H4 (cell line): ENCODE measurements around the gene DPP10. TPM values are rescaled to one million over a fixed set of nuclear protein-coding genes. Genes with fewer than 3 reads are reported as not detected.

Experiments used
- DNase-seq: peaks from one replicate; pipeline ENCODE4 v3.0.0-alpha.2; 2015; ENCODE audit warnings: low spot score
- total RNA-seq: library from RNA; depleted of rRNA; stranded (reverse); fragments of >200 nt; shearing (Covaris generic); gene quantifications from 2 replicates; pipeline ENCODE4 v1.2.3, GENCODE V29; 2014

DPP10 gene
- total RNA-seq, 1 experiment from 2014 or later = 0.64 TPM

DNA sequence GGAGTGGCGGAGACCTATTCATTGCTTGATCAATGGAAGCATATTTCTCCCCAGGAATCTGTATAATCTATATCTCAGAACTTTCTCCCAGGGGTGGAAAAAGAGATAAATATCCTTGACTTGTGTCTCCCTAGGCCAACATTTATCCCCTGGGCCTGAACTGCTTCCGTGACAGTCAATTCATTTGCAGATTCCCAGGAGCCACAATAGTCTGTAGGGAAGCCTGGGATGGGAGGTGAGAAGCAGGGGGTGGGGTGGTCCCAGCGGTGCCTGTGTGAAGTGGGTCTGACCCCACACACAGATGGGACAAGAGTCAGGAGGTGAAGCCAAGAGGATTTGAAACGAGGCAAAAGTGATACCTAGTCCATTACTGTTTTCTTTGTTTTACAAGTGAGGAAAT is 166.8 kb downstream of the DPP10 start:
- DNase-seq = no peak

DNA sequence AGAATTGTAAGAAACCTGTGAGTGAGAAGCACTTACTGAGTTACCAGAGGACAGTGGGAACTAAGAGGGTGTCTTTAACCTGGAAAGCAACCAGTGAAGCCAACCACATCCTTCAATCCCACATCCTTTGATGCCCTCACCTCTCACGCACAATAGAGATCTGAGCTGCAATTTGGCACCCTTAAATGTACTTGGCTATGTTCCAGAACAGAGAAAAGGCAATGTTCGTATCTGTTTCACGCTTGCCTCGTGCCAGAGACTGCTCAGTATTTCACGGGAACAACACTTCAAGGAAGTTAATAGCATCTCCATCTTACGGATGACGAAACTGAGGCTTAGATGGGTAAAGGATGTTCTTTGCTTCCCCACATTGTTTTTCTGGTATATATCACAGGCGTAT is 167.4 kb downstream of the DPP10 start:
- DNase-seq = no peak

DNA sequence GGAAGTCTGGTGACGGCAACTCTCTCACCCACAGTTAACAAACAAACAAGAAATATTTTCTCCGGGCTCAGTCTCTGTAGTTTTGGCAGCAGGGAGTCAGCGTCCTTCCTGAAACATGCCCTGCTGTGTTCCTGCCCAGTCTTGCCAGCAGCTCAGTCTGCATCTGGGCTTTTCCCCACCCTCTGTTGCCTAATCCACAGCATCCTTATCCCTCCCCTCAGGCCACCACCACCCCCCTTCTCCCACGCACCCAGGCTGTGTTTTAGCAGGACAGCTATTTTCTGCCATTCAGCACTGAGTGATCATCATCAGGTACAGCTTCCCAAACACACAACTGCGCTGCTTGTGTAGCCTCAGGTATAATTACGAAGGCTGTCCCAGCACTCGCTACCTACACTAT is 168.2 kb downstream of the DPP10 start:
- no peak for DNase-seq

DNA sequence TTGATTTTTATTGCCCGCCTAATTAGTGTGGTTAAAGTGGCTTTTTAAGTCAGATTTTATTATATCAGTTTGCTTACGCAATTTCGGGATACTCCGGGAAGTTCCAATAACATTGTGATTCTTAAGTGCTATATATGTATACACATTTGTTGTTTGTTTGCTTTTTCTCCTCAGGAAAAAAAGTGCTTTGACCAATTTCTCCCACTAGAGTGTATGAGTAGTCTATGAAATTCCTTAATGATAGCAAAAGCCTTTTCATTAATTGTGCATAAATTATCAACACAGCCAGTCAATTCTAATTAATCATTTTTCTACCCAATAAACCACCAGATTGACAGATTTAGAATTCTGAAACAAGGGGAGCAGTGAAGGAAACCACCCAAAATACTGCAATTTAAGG is 172.2 kb downstream of the DPP10 start:
- DNase-seq = no peak

DNA sequence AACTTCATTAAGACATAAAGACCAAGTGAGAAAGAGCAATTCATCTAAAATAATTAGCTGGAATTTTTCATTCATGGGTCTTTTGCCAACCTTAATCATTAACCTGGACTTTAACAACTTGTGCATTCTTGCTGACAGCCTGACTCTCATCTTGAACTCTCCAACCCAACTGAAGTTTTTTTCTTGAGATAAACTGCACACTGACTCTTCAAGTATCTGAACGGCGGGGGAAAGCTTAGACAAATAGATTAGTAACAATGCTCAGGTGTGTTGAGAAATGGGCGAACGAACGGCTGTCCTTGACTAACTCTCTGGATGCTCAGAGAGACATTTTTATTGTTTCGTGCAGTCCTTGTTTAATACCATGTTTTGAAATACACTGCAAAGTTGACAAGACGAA is 186.0 kb downstream of the DPP10 start:
- DNase-seq = no peak

DNA sequence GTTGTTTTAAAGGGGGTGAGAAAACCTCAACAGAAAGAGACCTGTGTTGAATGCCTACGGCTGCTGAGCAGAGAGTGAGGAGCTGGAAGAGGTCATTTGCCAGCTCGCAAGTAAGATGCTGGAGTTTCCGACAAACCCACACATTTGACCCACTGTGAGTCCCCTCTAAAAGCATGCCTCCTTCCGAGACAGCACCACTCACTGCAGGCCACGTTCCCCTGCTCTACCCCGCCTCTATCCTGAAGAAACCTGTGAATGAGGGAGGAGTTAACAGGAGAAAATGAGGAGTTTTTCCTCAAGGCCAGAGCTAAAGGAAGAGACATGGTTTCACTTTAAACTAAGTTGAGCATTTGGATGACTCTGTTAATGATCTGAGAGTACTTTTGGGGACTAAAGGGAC is 188.7 kb downstream of the DPP10 start:
- no peak for DNase-seq

DNA sequence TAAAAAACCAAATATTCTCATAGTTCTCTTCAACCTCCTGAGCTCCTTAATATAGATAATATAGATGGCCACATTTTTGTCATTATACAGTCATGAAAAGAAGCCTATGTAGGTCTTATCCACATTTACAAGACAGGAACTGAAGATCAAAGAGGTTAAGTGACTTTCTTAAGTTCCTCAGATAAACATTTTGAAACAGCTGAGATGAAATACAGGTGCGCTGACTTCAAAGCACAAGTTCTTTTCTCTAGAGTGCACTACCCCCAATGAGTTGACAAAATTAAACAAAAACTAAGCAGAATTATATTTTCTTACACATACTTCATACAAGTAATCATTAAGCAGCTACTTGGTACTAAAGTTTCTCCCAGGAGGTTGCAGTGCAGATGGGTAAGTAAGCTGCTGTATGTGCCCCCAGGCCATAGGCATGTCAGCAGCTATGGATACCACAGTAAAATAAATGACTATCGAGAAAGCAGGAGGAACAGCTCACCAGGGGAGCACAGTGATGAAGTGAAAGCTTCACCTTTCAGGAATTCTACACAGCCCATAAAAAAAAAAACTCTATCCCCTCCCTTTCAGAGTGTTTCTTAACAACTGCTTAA is 199.8 kb downstream of the DPP10 start:
- DNase-seq = no peak

DNA sequence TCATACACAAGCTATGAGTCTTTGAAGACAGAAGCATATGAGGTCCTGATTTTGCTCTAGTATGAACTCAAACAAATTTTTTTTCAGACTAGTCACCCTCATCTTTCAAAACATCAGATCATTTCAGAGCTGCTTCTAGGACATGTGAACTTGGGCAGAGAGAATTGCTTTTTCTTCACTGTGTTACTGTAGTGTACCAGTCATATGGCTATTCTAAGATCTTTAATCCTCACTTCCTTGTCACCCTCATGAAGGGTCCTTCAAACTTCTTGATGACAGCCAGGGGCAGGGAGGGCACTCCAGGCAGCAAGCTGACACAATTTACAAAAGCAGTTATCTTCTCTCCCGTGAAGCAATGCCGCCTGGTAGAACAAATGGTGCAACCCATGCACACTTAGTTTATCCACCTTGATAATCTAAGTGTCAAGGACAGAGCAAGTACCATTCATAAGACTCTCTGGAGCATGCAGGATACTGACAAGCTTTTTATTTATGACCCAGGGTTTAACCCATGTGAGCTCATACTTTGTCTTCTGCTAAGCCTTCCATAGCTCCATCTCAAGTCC is 200.6 kb downstream of the DPP10 start:
- DNase-seq = no peak

DNA sequence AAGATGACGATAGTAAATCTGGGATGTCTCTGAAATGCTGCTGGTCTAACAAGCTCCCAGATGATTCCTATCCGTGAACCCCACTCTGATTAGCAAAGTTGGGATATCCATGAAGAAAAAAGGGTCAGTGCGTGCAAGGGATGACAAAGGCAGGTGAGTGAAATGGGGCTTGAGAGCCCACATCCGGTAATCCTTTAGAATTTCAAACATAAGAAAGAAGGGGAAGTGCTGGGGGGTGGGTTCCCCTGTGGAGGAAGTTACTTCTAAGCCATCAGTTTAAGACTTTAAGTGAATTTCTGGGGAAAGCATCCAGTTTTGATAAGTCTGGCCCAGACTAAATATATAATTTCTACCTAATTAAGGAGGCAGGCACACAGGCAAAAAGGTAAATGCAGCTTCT is 209.5 kb downstream of the DPP10 start:
- DNase-seq = no peak

DNA sequence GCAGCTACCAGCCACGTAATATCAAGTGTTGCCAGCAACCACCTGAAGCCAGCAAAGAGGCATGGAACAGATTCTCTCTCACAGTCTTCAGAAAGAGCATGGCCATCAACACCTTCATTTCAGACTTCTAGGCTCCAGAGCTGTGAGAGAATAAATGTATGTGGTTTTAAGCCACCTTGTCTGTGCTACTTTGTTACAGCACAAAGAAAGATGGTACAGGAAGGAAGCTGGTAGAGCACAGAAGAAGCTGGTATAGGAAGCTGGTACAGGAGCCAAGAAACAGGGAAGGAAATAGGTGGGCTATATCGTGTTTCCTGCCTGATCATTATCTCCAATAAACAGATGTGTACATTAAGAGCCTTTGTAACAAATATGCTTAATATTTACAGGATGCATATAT is 217.4 kb downstream of the DPP10 start:
- no peak for DNase-seq

DNA sequence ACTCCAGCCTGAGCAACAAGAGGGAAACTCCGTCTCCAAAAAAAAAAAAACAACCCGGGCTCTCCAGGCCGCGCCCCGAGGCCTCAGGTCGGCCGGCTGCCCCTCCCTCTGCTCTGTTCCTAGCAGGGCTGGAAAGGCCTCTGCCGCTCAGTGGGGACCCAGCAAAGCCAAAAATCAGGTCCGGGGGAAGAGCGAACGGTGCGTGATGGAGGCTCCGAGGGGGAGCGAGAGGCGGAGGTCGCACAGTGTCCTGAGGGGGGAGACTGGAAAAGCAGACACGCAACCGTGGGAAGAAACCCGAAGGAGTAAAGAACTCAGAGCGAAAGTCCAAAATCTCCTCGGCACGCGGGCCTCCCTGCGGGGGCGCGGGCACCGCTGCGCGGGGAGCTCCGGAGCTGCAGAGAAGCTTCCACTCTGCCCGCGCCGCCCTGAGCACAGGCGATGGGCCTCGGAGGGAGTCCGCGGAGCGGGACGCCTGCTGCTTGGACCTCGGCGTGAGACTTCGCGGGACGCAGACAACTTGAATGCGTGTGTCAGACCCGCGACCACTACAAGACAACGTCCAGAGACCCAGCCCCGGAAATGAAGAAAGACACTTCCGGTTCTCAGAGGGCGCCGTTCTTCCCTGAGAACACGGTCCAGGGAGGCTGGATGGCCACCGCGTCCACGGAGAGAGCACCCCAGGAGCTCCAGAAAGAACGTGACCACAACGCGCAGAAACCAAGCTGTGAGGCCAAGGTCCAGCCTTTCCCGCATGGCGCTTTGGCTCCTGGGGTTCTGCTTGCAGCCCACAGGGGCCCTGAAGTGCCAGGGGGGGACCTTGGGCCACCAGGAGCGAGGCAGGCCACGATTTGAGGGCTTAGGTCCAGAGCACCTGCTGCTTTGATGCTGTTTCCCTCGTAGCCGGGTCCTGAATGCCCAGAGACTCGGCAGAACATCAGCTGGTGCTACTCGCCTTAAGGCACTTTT is 219.8 kb downstream of the DPP10 start:
- DNase-seq = no peak

DNA sequence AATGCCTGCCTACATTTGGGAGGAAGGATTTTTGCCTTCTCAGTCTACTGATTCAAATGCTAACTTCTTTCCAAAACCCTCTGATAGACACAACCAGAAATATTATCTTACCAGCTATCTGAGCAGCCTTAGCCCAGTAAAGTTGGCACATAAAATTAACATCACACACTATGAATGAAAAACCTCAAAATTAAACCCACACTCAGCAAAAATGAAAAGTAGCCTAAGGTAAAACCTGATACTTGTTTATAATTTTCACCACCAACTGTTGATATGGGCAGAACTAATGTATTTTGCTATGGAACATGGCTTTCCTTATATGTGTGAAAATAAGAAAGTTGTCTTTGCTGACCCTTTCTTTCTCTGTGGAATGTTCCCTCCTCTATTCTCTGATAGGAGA is 226.0 kb downstream of the DPP10 start:
- DNase-seq = no peak

DNA sequence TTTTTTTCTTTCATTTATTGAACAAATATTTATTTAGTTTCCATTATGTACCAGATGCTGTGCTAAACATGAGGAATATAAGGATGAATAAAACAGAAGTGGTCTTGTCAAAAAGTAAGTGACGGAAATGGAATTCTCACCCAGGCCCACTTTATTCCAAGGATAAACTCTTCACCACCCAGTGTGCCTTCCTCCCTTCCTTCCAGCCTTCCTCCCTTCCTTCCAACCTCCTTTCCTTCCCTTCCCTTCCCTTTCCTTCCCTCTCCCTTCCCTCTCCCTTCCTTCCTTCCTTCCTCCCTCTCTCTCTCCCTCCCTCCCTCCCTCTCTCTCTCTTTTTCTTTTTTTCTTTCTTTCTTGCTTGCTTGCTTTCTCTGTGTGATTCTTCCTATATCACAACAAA is 240.8 kb downstream of the DPP10 start:
- DNase-seq = no peak

DNA sequence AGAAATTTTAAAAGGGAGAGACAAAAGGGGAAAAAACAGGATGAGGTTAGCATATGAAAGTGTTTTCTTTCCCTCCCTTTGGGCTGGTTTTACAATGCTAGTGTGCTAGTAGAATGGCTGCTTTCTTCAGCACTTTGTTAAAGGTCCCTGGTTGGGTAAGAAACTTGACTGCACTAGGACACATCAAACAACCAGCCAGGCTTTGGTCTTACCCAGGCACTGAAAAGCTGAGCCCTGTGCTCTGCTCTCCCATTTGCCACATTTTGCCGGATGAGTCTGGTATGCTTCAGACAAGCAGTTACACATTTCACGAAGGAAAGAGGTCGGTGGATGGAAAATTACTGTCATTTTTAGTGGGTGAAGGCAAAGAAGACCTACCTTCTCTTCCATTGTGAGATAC is 242.0 kb downstream of the DPP10 start:
- DNase-seq = no peak

DNA sequence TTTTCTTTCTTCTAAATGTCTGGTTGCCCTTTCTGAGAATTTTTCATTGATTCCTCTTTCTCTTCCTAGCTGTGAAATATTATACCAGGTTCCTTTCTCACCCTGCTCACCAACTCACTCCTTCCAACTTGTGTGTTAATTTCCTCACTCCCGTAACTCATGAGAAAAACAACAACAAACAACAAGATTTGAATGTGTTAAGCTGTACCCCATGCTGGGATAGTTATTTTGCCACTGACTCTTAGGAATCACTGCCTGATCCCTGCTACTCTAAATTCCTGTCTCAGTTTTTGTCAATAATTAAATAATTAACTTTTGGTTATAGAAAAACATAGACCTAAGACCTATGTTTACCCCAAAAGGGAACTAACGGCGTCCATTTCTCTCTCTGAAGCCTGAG is 242.7 kb downstream of the DPP10 start:
- DNase-seq = no peak

DNA sequence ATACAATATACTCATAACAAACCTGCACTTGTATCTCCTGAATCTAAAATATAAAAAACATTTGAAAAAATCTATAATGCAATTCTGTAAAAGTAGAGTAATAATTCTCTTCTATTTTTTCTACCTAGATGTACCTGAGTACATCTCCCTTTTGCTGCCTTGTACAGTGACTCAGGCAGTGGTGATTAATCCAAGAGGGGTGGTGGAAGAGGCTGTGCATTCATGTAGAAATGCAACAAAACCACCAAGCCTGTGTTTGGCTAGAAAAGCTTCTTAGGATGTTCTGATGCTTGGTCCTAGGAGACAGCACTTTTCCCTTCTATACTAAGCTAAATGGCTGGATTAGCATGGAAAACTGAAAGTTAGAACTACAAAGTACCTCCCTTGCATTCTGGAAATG is 245.8 kb downstream of the DPP10 start:
- no peak for DNase-seq

DNA sequence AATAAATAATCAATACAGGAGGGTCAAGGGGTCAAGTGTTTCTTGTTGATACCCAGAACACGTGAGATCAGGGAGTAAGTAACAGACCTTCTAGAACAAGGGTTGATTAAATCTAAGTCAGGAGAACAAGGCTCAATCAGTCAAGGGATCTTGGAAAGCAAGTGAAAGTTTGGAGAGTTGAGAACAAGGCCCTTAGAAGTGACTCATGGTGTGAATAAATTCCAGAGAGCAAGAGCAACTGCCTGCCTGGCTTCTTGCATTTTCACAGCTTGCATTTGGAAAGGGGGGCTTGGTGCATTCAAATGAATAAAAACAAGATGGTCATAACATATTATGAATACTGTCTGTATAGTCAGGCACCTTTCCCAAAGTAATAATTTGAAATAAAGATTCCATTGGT is 256.1 kb downstream of the DPP10 start:
- DNase-seq = no peak

DNA sequence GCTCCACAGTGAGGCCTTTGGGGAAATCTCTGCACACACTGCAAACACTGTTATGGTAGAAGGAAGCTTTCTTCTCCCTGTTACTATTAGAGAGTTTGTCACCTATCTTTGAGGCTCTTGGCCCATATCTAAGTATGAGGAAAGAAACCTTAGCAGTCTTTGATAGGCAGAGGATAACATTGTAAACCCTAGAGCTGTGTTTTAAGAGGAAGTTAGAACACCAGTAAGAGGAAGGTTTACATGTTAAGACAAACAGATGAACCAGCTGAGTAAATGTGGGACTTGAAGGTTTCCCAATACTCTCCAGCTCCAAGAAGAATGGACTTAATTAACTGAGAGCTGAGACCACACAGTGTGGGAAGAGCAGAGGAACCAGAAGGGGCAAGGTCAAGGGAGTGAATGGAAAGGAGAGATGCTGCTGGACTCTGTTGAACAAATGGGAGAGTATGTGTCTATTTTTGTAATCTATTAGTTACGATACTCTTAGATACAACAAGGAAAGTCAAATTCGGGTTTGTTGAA is 257.0 kb downstream of the DPP10 start:
- DNase-seq = no peak

DNA sequence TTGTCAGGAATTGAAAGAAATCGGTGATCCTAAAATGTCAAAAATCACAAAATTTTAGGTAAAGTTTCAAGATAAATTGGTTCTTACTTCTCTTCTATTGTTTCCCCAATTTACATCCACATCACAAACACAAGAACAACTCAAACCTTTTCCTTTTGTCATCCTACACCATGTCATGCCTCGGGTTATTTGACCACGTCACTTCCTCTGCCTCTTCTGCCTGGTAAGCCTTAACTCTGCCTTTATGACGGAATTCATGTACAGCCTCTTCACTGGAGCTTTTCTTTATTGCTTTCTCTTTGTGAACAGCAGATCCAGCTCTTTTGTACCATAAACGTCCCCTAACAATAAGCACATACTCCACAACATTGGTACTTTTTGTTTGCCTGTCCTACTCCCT is 258.0 kb downstream of the DPP10 start:
- no peak for DNase-seq

DNA sequence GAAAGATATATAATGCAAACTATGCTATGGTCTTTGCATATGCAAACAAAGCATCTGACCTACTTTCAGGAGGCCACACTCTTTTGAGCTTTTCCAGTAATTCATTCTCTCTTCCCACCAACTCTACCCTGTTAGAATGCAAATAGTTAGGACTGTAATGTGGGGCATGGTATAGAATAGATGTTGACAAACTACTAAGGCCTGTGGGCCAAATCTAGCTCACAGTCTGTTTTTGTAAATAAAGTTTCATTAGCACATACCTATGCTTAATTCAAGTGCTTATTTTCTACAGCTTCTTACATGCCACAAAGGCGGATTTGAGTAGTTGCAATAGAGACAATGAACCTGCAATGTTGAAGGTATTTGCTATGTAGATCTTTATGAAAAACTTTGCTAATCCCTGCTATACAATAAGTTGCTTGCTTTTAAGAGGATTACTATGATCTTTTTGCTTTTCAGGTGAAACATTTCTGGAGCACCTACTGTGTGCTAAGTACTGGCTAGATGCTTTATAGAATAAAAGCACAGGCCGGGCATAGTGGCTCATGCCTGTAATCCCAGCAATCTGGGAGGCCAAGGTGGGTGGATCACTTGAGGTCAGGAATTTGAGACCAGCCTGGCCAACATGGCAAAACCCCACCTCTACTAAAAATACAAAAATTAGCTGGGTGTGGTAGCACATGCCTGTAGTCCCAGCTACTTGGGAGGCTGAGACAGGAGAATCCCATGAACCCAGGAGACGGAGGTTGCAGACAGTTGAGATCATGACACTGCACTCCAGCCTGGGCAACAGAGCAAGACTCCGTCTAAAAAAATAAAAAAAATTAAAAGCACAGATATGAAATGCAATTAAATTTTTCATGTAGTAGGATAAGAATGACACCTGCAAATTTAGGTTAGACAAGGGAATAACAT is 267.8 kb downstream of the DPP10 start:
- DNase-seq = no peak

DNA sequence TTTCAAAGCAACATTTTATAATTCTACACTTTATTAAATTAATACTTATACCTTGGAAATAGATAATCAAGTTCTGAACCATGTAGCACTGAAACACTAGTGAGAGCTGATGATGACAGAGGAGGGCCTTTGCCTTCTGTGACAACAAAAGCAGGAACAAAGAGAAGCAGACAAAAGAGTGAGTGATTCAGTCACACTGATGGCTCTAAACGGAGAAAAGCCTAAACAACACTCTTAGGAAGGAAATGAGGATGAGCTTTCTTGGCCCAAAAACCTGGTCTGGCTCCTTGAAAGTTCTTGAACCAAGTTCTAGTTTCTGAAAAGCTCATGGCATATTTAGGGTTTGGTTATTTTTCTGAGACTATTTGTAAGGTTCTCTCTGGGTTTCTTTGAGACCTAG is 271.9 kb downstream of the DPP10 start:
- no peak for DNase-seq

DNA sequence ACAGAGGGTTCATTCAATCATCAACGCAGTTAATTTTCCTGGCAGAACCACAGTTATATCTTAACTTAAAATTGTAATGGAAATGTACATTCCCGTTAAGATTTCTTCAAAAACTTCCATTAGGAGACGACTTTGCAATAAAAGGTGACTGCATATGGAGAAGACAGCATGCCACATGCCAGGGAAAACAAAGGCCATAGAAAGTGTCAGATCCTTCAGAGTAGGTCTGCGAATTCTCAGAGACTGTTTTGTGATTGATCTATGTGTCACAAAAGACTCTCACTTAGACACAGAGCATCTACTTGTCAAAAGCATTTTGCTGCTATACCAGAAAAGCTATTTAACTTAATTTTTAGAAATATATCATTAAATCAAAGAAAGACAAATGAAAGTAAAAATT is 274.6 kb downstream of the DPP10 start:
- DNase-seq = no peak
